HG03342 (cell line): Measurements from ENCODE around the gene KPNA4.
A peak's percentile ranks its signal among the peaks of the same experiment; 100 is the strongest.
"Not testable (repeated sequence)": the region's sequence is repeated elsewhere in the genome, so short reads cannot be mapped to it uniquely, and the experiment has no call there.

Experiments used
- ATAC-seq: cut with Tn5 transposase; IDR thresholded peaks from one replicate; pipeline ENCODE4 v1.9.1; 2021; ENCODE audit warnings: mild to moderate bottlenecking, moderate library complexity; ENCODE audit not compliant: unreplicated experiment

KPNA4 gene

GRCh38 chr3:160573955-160574525 lies 8.7 kb upstream of the KPNA4 start:
- not testable (repeated sequence) for ATAC-seq

DNA sequence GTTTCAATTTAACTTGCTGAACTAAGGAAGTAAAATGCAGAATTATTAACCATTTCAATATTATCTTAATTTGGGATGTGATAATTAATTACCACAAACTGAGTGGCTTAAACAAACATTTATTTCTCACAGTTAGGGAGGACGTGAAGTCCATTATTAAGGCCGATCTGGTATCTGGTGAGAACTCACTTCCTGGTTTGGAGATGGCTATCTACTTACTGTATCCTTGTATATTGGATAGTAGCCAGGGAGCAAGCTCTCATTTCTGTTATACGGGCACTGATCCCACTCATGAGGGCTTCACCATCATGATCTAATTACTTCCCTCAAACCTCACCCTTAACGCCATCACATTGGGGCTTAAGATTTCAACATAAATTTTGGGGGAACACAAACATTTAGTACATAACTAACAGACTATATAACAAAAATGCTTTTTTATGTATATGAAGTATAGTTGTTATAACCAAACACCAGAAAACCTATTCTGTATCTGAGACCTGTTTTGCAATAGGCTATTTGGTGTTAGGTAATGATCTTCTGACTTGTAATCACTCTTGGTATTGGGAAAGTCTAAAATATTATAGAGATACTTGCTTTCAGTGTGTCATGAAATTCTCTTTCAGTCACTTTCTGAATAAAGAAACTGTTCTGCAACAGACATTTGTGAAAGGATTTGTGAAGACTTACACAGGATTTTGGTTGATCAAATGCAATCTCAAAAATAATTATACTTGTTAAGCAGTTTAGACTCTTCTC lies 4.7 kb upstream of the KPNA4 start:
- no peak for ATAC-seq

DNA sequence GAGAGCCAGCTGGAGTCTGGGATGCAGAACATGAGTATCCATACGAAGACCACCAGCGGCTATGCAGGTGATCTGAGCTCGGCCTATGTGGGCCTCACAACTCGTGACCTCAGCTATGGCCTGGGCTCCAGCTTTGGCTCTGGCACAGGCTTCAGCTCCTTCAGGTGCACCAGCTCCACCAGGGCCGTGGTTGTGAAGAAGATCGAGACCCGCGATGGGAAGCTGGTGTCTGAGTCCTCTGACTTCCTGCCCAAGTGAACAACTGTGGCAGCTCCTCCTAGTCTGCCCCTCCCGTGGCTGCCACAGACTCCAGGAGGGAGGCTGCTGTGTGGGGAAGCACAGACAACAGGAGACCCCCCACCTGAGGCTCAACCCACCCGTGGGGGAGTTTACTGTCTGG lies 3.6 kb upstream of the KPNA4 start:
- ATAC-seq, result no peak

DNA sequence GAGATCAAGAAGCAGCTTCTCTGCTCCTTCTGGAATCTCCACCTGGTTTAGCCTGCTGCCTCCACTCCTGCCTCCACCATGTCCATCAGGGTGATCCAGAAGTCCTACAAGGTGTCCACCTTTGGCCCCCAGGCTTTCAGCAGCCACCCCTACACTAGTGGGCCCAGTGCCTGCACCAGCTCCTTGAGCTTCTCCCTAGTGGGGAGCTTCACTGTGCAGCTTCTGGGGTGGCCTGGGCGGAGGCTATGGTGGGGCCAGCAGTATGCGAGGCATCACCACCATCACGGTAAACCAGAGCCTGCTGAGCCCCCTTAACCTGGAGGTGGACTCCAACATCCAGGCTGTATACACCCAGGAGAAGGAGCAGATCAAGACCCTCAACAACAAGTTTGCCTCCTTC lies 2.4 kb upstream of the KPNA4 start:
- no peak for ATAC-seq

GRCh38 chr3:160566499-160566898 lies 1.1 kb upstream of the KPNA4 start:
- no peak for ATAC-seq

DNA sequence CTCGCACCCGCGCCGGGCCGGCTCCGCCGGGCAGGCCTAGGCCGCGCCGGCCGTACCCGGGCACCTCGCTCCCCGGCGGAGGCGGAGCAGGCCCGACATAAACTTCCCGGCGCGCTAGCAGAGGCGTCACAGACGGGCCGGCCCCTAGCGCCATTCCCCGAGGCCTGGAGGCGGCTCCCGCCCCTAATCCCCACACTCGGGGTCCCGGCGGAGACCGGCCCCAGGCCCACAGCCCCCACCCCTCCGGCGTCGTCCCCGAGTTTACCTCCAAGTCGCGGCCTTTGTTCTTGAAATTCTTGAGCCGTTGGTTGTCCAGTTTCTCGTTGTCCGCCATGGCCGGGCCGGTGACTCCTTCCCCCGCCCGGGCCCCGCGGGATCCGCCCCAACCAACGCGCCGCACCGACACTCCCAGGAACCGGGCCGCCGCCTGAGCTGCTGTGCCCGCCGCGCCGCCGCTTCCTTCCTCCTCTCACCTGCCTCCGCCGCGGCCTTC lies 376 bp downstream of the KPNA4 start:
- peak; percentile 40 for ATAC-seq

- no peak for ATAC-seq
Observed at GRCh38 chr3:160564258-160564911, 986 bp downstream of the KPNA4 start.

DNA sequence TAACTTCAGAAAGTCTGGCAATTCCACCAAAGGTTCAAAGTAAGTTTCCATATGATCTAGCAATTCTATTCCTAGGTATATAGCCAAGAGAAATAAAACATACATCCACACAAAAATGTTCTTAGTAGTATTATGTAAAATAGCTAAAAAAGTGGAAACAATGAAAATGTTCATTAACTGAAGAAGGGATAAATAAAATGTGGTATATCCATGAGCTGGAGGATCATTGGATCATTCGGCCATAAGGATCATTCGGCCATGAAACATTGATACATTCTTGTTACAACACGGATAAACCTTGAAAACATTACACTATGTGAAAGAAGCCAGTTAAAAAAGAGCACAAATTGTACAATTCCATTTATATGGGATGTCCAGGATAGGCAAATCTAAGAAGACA lies 2.4 kb downstream of the KPNA4 start:
- no peak for ATAC-seq

GRCh38 chr3:160557571-160557970 lies 7.8 kb downstream of the KPNA4 start:
- ATAC-seq, result no peak

DNA sequence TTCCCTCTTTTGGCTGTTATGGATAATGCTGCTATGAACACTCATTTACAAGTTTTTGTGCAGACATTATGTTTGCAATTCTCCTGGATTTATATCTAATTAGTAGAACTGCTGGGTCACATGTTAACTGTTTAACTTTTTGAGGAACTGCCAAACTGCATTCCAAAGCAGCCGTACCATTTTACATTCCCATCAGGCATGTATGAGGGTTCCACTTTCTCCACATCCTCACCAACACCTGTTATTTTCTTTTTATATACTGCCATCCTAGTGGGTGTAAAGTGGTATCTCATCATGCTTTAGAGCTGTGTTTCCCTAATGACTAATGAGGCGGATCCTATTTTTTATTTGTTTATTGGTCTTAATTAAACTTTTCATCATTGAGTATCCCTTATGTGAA lies 9.2 kb downstream of the KPNA4 start:
- no peak for ATAC-seq

DNA sequence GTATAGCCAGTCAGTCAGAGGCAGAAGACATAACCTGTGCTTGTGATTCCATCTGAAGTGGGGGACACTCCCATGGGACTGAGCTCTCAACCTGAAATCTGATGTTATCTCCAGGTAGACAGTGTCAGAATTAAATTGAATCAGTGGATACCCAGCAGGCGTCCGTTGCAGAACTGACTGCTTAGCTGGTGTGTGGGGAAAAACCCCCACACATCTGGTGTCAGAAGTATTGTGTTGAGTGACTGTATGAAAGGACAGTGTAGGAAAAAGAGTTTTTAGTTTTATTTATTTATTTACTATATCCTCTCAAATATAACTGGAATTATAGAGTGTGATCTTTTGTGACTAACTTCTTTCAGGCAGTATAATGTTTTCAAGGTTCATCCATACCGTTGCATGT lies 10.4 kb downstream of the KPNA4 start:
- ATAC-seq, result no peak

GRCh38 chr3:160553827-160554226 lies 11.5 kb downstream of the KPNA4 start:
- no peak for ATAC-seq

DNA sequence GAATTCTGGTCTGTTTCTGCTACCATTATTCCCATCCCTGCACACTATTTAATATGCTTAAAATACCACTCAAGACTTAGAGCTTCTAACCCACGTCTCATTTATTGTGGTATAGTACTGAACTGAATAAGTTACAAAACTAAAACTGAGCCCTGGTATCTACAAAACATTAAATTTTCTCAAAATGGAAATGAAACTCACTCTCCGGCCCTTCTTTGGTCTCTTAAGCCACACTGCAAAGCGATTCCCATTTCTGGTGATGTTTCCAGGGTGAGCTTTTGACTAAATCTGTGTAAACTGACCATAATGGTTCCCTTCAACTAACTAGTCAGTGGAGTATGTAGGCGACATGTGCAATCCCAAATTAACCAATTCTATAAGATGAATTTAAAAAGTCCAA lies 18.6 kb downstream of the KPNA4 start:
- no peak for ATAC-seq

- ATAC-seq, result no peak
Observed at GRCh38 chr3:160545504-160545871, 19.9 kb downstream of the KPNA4 start.

DNA sequence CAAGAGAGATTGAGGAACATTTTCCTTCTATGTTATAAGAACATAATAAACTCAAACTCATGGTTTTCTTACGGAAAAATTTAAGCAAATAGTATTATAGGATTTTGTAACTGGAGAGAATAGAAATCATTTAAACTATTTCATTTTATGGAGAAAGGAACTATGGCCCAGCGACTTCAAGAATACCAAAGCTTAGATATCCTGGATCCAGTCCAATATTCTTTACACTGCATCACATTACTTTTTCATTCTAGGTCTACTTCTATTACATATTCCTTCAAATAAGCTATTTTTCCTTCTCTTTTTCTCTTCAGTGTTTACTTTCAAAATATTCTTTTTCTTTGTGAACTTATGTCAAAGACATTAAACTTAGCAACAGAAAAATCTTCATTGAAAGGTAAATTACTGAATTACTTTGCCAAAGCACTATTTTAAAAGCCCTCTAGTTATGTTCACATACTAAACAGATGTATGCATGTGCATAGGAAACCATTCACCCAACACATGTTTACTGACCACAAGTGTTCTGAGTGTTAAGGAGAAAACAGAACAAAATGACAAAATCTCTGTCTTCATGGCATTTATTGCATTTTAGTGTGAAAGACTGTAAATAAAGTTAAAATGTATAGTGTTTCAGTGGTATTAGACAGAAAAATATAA lies 20.4 kb downstream of the KPNA4 start:
- no peak for ATAC-seq

- ATAC-seq, result no peak
Observed at GRCh38 chr3:160540551-160540950, 24.8 kb downstream of the KPNA4 start.

DNA sequence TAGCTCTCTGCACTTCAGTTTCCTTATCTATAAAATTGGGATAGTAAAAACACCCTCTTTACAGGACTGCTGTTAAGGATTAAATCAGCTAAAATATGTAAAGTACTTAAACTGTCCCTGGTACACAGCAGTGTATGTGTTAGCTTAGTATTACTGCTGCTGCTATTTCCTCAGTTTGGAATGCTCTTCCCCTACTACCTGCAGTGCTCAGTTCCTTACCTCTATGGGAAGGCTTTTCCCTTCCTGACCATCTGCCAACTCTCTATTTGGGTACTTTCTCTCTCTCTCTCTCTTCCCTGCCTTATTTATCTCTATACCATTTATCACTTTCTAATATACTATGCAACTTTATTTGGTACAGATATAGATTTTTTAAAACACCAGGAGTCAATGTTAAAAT lies 26.5 kb downstream of the KPNA4 start:
- no peak for ATAC-seq

GRCh38 chr3:160537729-160538128 lies 27.6 kb downstream of the KPNA4 start:
- no peak for ATAC-seq

DNA sequence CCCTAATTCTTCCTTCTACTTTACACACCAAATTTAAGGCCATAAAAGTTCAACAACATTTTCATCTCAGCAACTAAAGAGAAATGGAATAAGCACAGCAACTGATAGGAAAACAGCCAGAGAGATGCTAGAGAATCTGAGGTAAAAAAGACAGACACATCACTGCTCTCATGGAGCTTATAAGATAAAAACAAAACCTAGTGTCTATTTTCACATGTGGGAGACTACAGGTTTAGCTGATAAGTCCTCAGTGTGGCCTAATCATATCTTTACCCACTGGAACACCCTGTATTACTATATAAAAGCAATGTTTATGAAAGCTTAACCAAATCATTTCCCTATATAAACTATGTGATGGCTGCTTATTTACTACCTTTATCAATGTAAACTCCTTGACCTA lies 33.0 kb downstream of the KPNA4 start:
- no peak for ATAC-seq

- ATAC-seq, result no peak
Observed at GRCh38 chr3:160531311-160531710, 34.1 kb downstream of the KPNA4 start.

DNA sequence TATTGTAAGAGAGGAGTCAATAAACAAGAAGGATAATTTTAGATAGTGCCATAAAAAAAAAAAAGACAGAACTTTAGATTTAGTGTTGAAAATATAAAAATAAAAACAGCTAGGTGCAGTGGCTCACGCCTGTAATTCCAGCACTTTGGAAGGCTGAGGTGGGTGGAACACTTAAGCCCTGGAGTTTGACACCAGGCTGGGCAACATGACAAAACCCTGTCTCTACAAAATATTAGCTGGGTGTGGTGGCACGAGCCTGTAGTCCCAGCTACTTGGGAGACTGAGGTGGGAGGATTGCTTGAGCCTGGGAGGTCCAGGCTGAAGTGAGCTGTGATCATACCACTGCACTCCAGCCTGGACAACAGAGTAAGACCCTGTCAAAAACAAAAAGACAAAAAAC lies 49.0 kb downstream of the KPNA4 start:
- ATAC-seq, result not testable (repeated sequence)

- no peak for ATAC-seq
Observed at GRCh38 chr3:160501325-160501724, 64.0 kb downstream of the KPNA4 start.
